ENCODE measurements around the gene EME1.
"Not testable (repeated sequence)": the region's sequence is repeated elsewhere in the genome, so short reads cannot be mapped to it uniquely, and the experiment has no call there.

Gene EME1

DNA sequence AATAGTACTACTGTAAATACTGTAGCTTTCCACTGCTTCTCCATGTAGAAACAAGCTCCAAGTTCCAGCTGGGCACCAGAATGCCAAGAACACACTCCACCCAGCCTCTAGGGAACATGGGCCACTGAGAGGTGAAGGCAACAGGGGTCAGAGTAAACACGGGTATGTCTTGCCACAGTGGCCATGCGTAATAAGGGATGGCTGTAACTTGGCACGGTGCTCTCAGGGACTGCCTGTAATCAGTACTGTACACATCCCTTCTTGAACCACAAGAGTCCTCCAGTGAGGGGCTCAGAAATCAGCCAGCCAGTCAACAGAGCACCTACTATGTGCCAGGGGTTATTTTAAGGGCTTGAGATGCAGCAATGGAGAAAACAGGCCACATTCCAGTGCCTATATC is 13.5 kb downstream of the EME1 start:
- Histone ChIP-seq H3K4me3 (ENCODE audit: low read depth in 1 of 2, low read length in 2 of 2) (no peak overlapping the region), H3K36me3 (ENCODE audit: insufficient read depth, low read length) (peaks cover 92% of the 10 kb centered on the region), H3K9ac (ENCODE audit: low read length) (no peak overlapping the region), H3K27ac (ENCODE audit: low read depth, low read length) (no peak overlapping the region), H3K9me3 (ENCODE audit: low read length) (no peaks in the 10 kb centered on the region), H3K4me1 (ENCODE audit: insufficient read depth, low read length) (no peaks in the 10 kb centered on the region), H3K27me3 (ENCODE audit: control insufficient read depth in 1 of 2, insufficient read depth in 2 of 2, low read length in 2 of 2) (no peaks in the 10 kb centered on the region)

DNA sequence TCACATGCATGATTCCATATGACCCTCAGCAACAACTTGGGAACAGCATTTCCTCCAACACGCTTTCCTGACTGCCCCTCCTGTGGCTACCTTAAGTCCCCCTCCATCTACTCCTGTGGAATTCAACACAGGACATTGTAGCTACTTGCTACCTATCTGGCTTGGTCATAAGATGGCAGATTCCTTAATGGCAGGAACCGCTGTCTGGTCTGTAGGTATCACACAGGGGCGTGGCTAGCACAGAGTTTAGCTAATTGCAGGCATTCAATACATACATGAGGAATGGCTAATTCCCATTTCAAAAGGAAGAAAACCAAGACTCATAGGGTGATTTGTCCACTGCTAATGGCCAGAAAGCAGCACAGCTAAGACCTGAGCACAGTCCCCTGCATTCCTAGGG is 15.7 kb downstream of the EME1 start:
- no peaks in the 10 kb centered on the region for H3K9me3 ChIP-seq (ENCODE audit: low read length)
- no peak overlapping the region for H3K27ac ChIP-seq (ENCODE audit: low read depth, low read length)
- no peak overlapping the region for H3K9ac ChIP-seq (ENCODE audit: low read length)
- no peaks in the 10 kb centered on the region for H3K27me3 ChIP-seq (ENCODE audit: control insufficient read depth in 1 of 2, insufficient read depth in 2 of 2, low read length in 2 of 2)
- peaks cover 92% of the 10 kb centered on the region for H3K36me3 ChIP-seq (ENCODE audit: insufficient read depth, low read length)
- no peaks in the 10 kb centered on the region for H3K4me1 ChIP-seq (ENCODE audit: insufficient read depth, low read length)
- H3K4me3 ChIP-seq (ENCODE audit: low read depth in 1 of 2, low read length in 2 of 2) = no peak overlapping the region

DNA sequence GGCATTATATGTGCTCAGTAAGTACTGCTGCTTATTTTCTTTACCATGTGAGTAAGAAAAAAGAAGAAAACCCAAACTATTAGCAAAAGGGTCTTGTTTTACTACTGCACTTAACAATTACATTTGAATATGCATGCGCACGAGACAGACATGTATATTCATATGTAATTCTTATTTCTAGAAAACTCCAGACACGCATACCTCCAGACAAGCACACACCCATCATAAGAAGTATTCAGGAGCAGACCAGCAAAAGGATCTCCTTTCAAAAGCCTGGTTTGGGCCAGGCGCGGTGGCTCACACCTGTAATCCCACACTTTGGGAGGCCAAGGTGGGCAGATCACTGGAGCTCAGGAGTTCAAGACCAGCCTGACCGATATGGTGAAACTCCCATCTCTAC is 16.5 kb downstream of the EME1 start:
- Histone ChIP-seq H3K4me1 (ENCODE audit: insufficient read depth, low read length) (no peaks in the 10 kb centered on the region), H3K9ac (ENCODE audit: low read length) (no peak overlapping the region), H3K27me3 (ENCODE audit: control insufficient read depth in 1 of 2, insufficient read depth in 2 of 2, low read length in 2 of 2) (no peaks in the 10 kb centered on the region), H3K27ac (ENCODE audit: low read depth, low read length) (no peak overlapping the region), H3K36me3 (ENCODE audit: insufficient read depth, low read length) (peaks cover 92% of the 10 kb centered on the region), H3K4me3 (ENCODE audit: low read depth in 1 of 2, low read length in 2 of 2) (no peak overlapping the region), H3K9me3 (ENCODE audit: low read length) (no peaks in the 10 kb centered on the region)

DNA sequence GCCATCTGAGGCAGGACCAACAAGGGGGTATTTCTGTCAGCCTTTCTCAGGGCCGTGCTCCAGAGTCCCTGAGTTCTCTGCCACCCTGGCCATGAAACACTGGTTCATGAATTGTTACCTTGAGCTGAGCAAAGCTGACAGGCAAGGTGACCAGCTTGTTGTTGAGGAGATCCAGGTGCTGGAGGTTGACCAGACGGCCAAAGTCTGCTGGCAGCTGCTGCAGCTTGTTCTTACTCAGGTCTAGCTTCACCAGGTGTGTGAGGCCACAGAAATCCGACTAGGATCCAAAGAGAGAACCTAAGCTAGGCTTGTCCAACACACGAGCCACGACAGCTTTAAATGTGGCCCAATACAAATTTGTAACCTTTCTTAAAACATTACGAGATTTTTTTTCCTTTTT is 19.6 kb downstream of the EME1 start:
- Histone ChIP-seq H3K9me3 (ENCODE audit: low read length) (no peaks in the 10 kb centered on the region), H3K27me3 (ENCODE audit: control insufficient read depth in 1 of 2, insufficient read depth in 2 of 2, low read length in 2 of 2) (no peaks in the 10 kb centered on the region), H3K9ac (ENCODE audit: low read length) (no peak overlapping the region), H3K36me3 (ENCODE audit: insufficient read depth, low read length) (peaks cover 64% of the 10 kb centered on the region), H3K4me1 (ENCODE audit: insufficient read depth, low read length) (peaks cover 15% of the 10 kb centered on the region), H3K27ac (ENCODE audit: low read depth, low read length) (no peak overlapping the region), H3K4me3 (ENCODE audit: low read depth in 1 of 2, low read length in 2 of 2) (no peak overlapping the region)

DNA sequence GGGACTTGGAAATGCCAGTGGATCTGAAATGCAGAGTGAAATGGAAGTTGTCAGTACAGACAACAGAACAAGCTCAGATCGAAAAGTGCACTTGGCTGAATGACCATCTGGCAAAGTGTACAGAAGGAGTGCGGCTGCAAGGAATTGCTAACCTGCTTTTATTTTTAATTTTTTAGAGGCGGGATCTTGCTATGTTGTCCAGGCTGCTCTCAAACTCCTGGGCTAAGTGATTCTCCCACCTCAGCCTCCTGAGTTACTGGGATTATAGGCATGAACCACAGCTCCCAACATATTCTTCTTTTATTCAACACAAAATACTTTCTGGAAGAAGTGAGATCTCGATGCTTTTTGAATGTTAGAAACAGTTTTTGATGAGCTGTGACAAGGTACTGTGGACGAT is 20.7 kb downstream of the EME1 start:
- Histone ChIP-seq H3K4me1 (ENCODE audit: insufficient read depth, low read length) (peaks cover 19% of the 10 kb centered on the region), H3K27ac (ENCODE audit: low read depth, low read length) (no peak overlapping the region), H3K9me3 (ENCODE audit: low read length) (no peaks in the 10 kb centered on the region), H3K27me3 (ENCODE audit: control insufficient read depth in 1 of 2, insufficient read depth in 2 of 2, low read length in 2 of 2) (no peaks in the 10 kb centered on the region), H3K4me3 (ENCODE audit: low read depth in 1 of 2, low read length in 2 of 2) (no peak overlapping the region), H3K36me3 (ENCODE audit: insufficient read depth, low read length) (peaks cover 53% of the 10 kb centered on the region), H3K9ac (ENCODE audit: low read length) (no peak overlapping the region)

DNA sequence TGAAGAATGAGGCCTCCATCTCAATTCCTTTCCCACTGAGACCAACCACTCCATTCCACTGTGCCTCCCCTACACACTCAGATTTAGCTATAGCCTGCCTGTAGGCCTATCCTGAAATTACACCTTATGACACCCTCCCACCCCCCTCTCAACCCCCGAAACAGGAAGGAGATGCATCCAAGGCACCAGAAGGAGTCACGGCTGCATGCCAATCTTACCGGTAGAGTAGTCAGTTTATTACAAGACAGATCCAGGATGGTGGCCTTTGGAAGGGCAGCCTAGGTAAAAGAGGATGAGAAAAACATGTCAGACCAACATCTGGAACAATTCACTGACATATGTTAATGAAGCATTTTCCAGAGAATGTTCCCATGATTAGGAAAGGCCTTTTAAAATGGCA is 21.7 kb downstream of the EME1 start:
- Histone ChIP-seq H3K9me3 (ENCODE audit: low read length) (no peaks in the 10 kb centered on the region), H3K4me3 (ENCODE audit: low read depth in 1 of 2, low read length in 2 of 2) (no peak overlapping the region), H3K27me3 (ENCODE audit: control insufficient read depth in 1 of 2, insufficient read depth in 2 of 2, low read length in 2 of 2) (no peaks in the 10 kb centered on the region), H3K36me3 (ENCODE audit: insufficient read depth, low read length) (peaks cover 44% of the 10 kb centered on the region), H3K27ac (ENCODE audit: low read depth, low read length) (no peak overlapping the region), H3K4me1 (ENCODE audit: insufficient read depth, low read length) (peaks cover 19% of the 10 kb centered on the region), H3K9ac (ENCODE audit: low read length) (no peak overlapping the region)

DNA sequence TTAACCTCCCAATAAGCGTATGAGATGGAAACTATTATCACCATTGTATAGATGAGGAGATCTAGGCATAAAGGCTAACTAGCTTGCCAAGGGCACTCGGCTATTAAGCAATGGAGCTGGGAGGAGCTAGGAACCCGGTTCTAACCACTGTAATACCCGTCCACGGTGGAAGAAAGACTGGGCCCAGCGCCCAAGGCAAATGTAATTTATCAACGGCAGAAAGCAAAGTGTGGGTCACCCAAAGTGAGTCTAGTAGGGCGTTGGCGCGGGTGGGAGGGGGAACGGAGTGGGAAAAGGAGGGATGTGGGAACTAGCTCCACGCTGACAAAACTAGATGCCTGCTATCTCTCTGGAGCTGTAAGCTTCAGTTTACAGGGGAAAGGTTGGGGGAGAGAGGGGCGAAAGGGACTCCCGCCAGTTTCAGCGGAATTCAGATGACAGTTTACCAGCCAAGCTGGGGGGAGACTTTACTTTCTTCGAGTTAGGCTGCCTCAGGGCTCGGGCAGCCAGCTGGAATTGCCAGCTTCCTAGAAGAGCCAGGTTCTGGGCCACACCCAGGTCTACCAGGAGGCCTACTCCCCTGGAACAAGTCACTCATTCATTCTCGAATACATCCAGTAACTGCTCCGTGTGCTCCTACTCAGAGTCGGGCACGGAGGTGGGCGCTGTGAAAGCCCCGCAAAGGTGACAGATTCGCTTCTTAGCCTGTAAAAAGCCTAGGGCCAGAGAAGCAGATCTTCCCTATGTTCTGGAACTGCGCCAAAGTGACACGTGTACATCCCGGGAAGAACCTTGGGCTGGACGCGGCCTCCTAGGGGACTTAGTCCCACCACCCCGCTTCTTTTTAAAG is 23.5 kb downstream of the EME1 start:
- Histone ChIP-seq H3K27me3 (ENCODE audit: control insufficient read depth in 1 of 2, insufficient read depth in 2 of 2, low read length in 2 of 2) (no peaks in the 10 kb centered on the region), H3K36me3 (ENCODE audit: insufficient read depth, low read length) (peaks cover 33% of the 10 kb centered on the region), H3K4me1 (ENCODE audit: insufficient read depth, low read length) (peaks cover 19% of the 10 kb centered on the region), H3K9me3 (ENCODE audit: low read length) (no peaks in the 10 kb centered on the region), H3K27ac (ENCODE audit: low read depth, low read length) (peak overlapping the region; percentile 54), H3K4me3 (ENCODE audit: low read depth in 1 of 2, low read length in 2 of 2) (peak overlapping the region; percentile 77 to 97), H3K9ac (ENCODE audit: low read length) (peak overlapping the region; percentile 90)

DNA sequence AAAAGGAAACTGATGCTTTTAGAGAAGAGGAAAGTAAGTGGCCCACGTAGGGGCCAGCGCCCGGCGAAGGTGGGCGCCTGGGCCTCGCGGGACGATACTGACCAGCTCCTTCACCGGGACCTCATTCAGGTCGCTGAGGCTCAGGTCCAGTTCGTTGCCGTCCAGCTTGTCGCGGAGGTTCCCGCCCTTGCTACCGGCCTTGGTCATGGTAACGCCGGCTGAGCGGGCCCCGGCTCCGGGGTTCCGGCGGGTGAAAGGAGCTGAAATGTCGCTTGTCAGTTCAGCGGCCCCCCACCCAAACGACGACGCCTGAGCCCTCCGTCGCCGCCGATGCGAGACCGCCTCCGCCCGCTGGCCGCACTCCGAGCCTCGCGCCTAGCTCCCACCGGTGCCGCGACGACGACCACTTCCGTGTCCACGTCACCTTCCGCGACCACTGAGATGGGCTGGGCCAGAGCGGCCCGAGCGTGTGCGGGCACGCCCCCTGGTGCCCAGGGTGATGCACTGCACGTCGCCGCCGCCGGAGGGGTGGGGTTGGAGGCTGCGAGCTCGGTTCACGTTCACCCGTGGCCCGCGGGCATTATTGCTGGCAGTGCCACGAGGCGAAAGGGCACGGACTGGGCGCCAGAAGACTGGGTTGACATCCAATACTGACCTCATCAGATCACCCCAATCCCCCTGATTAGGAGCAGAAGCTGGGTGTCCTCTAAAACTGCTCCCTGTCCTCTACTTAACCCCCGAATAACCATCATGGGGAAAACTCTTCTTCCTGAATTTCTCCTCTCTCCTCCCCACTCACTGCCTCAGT is 24.3 kb downstream of the EME1 start, which contains the start of gene LRRC59:
TSS of gene LRRC59 (minus strand) at position 413 of the 808 bp plus-strand sequence. CDS start at position 207, 206 bp downstream.
- peaks cover 19% of the 10 kb centered on the region for H3K4me1 ChIP-seq (ENCODE audit: insufficient read depth, low read length)
- peak within 1 kb of the TSS; percentile 54 for H3K27ac ChIP-seq (ENCODE audit: low read depth, low read length)
- H3K27me3 ChIP-seq (ENCODE audit: control insufficient read depth in 1 of 2, insufficient read depth in 2 of 2, low read length in 2 of 2) = no peaks in the 10 kb centered on the region
- peak within 1 kb of the TSS; percentile 90 for H3K9ac ChIP-seq (ENCODE audit: low read length)
- H3K4me3 ChIP-seq (ENCODE audit: low read depth in 1 of 2, low read length in 2 of 2) = peak within 1 kb of the TSS; percentile 77 to 97
- H3K36me3 ChIP-seq (ENCODE audit: insufficient read depth, low read length) = peaks cover 25% of the 10 kb centered on the region
- H3K9me3 ChIP-seq (ENCODE audit: low read length) = no peaks in the 10 kb centered on the region

DNA sequence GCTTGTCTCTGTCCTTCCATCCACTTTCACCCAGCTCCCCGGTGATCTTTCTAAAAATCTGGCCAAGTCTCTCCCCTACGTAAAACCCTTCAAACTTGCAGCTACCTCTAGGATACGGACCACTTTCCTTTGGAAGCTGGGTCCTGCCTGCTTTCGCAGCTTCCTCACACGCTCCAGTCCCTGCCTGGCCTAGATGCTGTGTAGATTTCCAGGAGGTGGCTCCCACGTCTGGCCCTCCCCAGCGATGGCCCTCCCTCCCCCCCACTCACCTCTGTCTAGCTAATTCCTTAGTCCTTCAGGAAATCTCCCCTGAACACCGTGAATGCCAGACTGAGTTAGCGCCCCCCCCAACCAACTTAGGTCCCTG is 24.9 kb downstream of the EME1 start:
- Histone ChIP-seq H3K9me3 (ENCODE audit: low read length) (no peaks in the 10 kb centered on the region), H3K27ac (ENCODE audit: low read depth, low read length) (no peak overlapping the region), H3K27me3 (ENCODE audit: control insufficient read depth in 1 of 2, insufficient read depth in 2 of 2, low read length in 2 of 2) (no peaks in the 10 kb centered on the region), H3K9ac (ENCODE audit: low read length) (no peak overlapping the region), H3K4me3 (ENCODE audit: low read depth in 1 of 2, low read length in 2 of 2) (peak overlapping the region; percentile 23 to 97), H3K4me1 (ENCODE audit: insufficient read depth, low read length) (peaks cover 19% of the 10 kb centered on the region), H3K36me3 (ENCODE audit: insufficient read depth, low read length) (peaks cover 19% of the 10 kb centered on the region)

DNA sequence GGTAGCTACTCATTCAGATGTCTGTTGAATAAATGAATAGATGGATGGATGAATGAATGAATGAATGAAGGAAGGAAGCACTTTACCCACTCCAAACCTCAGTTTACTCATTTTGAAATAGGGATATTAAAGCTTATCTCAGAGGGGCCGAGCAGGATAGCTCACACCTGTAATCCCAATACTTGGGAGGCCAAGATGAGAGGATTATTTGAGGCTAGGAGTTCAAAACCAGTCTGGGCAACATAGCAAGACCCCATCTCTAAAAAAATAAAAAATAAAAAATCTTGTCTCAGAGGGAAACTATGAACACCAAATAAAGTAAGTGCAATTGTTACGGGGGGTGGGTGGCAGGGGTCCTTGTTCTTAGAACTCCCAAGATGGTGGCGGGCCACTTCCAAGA is 25.6 kb downstream of the EME1 start:
- not testable (repeated sequence) for H3K4me3 ChIP-seq (ENCODE audit: low read depth in 1 of 2, low read length in 2 of 2); H3K27me3 ChIP-seq (ENCODE audit: control insufficient read depth in 1 of 2, insufficient read depth in 2 of 2, low read length in 2 of 2); H3K9me3 ChIP-seq (ENCODE audit: low read length); H3K27ac ChIP-seq (ENCODE audit: low read depth, low read length); H3K9ac ChIP-seq (ENCODE audit: low read length)
- peaks cover 11% of the 10 kb centered on the region for H3K36me3 ChIP-seq (ENCODE audit: insufficient read depth, low read length)
- H3K4me1 ChIP-seq (ENCODE audit: insufficient read depth, low read length) = peaks cover 19% of the 10 kb centered on the region

DNA sequence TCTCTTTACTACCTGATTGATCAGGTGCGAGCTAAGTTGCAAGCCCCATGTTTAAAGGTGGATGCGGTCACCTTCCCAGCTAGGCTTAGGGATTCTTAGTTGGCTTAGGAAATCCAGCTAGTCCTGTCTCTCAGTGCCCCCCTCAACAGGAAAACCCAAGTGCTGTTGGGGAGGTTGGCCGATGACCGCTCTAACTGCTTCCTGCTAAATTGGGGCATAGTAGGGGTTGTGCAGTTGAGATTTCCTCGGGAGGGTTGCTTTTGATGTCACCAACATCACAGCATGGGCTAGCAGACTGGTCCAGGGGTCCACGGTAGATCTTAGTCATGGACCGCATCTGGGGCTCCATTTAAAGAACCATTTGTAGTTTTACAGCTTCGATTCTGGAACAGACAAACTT is 26.6 kb downstream of the EME1 start:
- not testable (repeated sequence) for H3K27me3 ChIP-seq (ENCODE audit: control insufficient read depth in 1 of 2, insufficient read depth in 2 of 2, low read length in 2 of 2); H3K4me3 ChIP-seq (ENCODE audit: low read depth in 1 of 2, low read length in 2 of 2); H3K36me3 ChIP-seq (ENCODE audit: insufficient read depth, low read length); H3K9ac ChIP-seq (ENCODE audit: low read length); H3K9me3 ChIP-seq (ENCODE audit: low read length); H3K27ac ChIP-seq (ENCODE audit: low read depth, low read length)
- H3K4me1 ChIP-seq (ENCODE audit: insufficient read depth, low read length) = peaks cover 19% of the 10 kb centered on the region

Measured in muscle layer of colon (tissue), 2 donors.